HCT116 (cell line): Measurements from ENCODE around the gene IRF3.

Source experiments
- EZH2 ChIP-seq: fragments of 200-600 bp; sonication (generic); IDR thresholded peaks from 2 replicates; pipeline ENCODE4 v1.6.1; 2017; ENCODE audit warnings: antibody characterized with exemption, mixed run types
- EZH2phosphoT487 ChIP-seq: fragments of 200-600 bp; IDR thresholded peaks from 2 replicates; pipeline ENCODE4 v1.6.1; 2018; ENCODE audit warnings: antibody characterized with exemption, borderline replicate concordance
- FOSL1 ChIP-seq: IDR thresholded peaks from 2 replicates; pipeline ENCODE4 v1.6.1; 2012; ENCODE audit warnings: low read depth
- POLR2AphosphoS5 ChIP-seq: IDR thresholded peaks from 2 replicates; pipeline ENCODE4 v1.6.1; 2011; ENCODE audit warnings: mild to moderate bottlenecking, low read depth, low read length, moderate library complexity
- RAD21 ChIP-seq: IDR thresholded peaks from 2 replicates; pipeline ENCODE4 v1.6.1; 2012; ENCODE audit warnings: low read depth, mild to moderate bottlenecking
- TF ChIP-seq, protein P1 (sequence below), 3 experiments: fragments of 200-600 bp in 1 of 3; sonication (generic) in 1 of 3; IDR thresholded peaks in 2 of 3; conservative IDR thresholded peaks in 1 of 3; 2 replicates each; pipeline ENCODE4 v1.5.1; 2012 to 2017; ENCODE audit warnings: low read depth in 2 of 3, low read length in 2 of 3, antibody characterized with exemption in 1 of 3, borderline replicate concordance in 1 of 3, control low read depth in 1 of 3, mild to moderate bottlenecking in 1 of 3, mixed read lengths in 1 of 3, mixed run types in 1 of 3, moderate library complexity in 1 of 3; ENCODE audit not compliant: insufficient read depth in 1 of 3

DNA sequence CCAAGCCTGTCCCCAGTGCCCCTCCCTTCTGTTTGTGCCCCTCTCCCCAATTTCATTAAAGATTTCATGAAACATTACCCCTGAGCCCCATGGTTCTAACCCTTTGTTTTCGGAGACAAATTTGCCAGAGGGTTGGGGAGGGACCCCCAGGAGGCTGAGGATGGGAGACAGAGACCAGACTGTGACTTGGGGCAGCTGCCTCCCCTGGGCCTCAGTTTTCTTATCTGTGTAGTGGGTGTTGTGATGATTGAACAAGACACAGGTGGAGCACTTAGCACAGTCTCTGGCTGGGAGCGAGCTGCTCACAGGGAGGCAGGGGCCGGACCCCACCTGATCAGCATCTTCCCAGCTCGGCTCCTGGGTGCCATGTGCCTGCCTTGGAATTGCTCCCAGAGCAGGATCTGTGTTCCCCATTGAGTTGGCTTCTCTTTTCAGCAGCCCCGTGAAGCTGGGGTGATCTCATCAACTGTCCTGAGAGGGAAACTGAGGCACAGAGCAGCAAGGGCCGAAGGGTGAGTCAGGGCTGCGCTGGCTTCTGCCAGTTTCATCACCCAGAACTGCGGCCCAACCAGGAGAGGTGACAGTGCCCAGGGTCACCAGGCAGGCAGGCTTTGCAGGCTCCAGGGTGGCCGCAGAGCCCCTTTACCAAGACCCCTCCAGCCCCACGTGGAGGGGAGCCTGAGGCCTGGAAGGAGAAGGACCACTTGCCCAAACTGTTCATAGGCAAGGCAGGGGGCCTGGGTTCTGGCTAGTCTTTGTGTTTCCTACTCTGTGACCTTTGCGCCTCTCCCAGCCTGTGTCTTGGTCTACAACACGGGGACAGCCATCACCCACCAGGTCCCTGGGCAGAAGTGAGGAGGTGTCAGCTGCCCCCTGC is 6.9 kb downstream of the IRF3 start:
- TF ChIP-seq FOSL1: no peak
- TF ChIP-seq, protein P1, sequence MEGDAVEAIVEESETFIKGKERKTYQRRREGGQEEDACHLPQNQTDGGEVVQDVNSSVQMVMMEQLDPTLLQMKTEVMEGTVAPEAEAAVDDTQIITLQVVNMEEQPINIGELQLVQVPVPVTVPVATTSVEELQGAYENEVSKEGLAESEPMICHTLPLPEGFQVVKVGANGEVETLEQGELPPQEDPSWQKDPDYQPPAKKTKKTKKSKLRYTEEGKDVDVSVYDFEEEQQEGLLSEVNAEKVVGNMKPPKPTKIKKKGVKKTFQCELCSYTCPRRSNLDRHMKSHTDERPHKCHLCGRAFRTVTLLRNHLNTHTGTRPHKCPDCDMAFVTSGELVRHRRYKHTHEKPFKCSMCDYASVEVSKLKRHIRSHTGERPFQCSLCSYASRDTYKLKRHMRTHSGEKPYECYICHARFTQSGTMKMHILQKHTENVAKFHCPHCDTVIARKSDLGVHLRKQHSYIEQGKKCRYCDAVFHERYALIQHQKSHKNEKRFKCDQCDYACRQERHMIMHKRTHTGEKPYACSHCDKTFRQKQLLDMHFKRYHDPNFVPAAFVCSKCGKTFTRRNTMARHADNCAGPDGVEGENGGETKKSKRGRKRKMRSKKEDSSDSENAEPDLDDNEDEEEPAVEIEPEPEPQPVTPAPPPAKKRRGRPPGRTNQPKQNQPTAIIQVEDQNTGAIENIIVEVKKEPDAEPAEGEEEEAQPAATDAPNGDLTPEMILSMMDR (IDR thresholded peaks at IDR 0.05 in 2 of 3, conservative IDR thresholded peaks at IDR 0.05 in 1 of 3; ENCODE audit: borderline replicate concordance in 1 of 3, insufficient read depth in 1 of 3, low read depth in 2 of 3, low read length in 2 of 3): no peak
- TF ChIP-seq POLR2AphosphoS5: no peak
- TF ChIP-seq EZH2: no peak
- TF ChIP-seq EZH2phosphoT487: no peak
- no peak for TF ChIP-seq RAD21
